ENCODE measurements around the gene MEIS2.

Gene MEIS2

GRCh38 chr15:37112171-37112570 lies 11.8 kb upstream of the MEIS2 start:
- no peak for DNase-seq

GRCh38 chr15:37111427-37111717 lies 11.0 kb upstream of the MEIS2 start:
- DNase-seq = no peak

GRCh38 chr15:37109872-37110572 lies 9.7 kb upstream of the MEIS2 start:
- DNase-seq = no peak

DNA sequence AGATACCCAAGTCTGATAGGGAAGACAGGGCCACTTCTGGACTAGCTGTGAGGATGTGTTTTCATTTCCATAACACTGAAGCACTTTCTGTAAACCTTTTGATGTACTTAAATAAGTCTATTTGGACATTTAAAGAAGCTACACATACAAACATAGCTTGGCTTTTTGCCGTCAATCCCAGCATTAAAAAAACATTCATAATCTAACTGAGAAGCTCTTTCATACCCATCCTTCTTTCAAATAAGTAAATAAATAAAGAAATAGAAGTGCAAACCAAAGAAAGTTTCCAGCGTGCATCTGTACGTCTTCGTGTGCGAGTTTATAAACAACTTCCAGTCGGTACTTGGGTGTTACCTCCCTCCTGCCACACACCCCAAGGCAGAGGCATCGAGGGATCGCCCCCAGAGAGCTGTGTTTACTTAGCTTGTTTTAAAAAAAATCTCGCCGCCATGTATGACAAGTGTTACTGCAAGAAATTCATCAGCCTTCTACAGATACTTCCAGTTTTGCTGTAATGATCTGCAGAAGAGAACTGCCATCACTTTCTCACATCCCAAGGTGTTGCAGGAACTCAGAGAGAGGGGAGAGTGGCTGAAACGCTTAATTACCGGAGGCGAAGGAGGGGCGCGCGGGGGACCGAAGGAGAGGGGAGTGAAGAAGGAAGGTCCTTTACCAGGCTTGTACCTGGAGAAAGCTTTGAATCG lies 9.0 kb upstream of the MEIS2 start:
- DNase-seq = no peak

DNA sequence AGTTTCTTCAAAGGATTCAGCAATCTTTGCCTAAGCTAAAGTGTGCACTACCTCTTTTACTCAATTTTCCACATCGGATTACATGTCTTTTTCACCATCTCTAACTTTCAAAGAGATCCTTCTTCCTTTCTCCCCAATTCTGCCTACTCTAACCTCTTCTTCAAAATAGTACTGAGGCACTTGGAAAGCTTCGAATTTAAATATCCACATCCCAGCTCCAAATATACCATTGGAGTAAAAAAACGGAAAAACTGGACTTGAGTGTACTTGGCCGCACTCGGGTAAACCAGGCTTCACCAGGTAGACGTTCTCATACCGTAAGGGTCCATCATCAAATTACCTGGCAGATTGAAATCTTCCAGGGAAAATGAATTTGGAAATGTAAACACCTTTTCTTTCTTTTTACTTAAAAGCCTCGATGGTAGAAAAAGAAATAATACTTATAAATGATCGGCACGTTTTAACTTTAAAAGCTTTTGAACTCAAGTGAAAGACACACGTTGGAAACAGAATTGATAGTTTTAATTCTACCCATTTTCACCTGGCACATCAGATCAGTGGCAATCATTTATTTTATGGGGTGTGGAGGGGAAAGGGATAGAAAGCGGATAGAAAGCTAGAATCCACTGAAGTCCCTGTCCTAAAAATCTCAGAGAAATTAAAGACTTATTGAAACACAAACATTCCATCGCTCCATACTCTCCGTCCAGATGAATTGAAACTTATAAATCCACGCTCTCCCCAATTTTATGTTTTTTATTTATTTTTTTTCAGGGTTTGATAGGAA lies 8.2 kb upstream of the MEIS2 start:
- DNase-seq = no peak

GRCh38 chr15:37107744-37108380 lies 7.5 kb upstream of the MEIS2 start:
- DNase-seq = no peak

GRCh38 chr15:37107071-37107743 lies 6.9 kb upstream of the MEIS2 start:
- DNase-seq = no peak

DNA sequence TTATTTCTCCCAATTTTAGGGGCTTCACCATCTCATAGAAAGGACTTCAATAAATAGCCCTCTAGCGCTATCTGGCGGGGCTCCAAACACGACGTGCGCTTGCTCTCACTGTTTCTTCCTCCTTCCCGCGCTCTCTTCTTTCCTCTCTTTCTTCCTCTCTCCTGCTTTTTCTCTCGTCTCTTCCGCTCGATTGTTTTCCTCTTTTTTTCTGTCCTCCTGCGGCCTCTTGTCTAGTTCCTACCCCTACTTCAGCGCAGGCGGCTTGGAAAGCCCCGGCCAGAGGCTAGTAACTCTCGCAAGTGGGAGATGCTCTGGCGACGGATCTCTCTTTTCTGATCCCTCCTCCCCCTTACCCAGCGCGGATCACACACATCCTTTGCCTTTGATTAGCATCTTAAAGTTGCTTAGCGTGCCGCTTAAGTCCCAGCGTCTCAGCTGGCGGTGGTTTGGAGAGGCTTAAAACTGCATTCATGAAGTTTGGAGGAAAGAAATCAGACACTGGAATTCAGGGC lies 6.2 kb upstream of the MEIS2 start:
- DNase-seq = no peak

DNA sequence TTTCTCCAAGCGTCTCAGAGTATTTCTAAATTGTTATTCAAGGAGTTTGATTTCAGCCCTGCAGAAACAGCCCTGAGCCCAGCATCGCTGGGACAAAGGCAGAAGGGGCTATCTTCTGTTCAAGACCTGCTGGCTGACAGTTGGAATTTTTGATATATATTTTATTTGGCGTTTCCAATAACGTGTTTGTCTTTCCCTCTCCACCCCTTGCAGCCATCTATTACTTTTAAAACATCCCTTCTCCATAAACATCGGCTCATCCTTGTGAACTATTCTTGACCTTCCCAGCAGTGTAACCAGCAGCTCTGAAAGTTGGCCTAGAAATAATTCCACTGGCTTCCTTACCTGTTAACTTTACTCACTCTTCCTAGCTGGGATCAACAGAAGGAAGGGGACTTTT lies 5.5 kb upstream of the MEIS2 start:
- DNase-seq = no peak

DNA sequence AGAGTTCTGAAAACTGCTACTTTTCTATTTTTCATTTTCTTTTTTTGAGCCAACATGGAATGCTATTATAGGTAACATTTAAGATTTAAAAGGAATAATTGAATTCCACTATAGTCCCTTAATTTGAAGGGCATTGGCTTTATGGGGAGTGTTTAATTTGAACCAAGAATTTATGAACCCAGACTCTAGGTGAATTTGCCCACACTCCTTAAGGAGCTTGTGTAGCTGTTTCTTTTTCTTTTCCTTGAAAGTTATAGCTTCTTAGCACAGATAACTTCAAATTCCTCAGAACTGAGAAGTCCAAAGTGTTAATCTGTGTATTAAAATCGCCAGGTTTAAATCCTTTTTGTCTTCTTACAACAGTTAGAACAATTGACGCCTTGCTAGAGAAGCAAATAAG lies 4.7 kb upstream of the MEIS2 start:
- DNase-seq = no peak

GRCh38 chr15:37104424-37104981 lies 4.2 kb upstream of the MEIS2 start:
- no peak for DNase-seq

GRCh38 chr15:37103475-37104423 lies 3.4 kb upstream of the MEIS2 start:
- DNase-seq = no peak

DNA sequence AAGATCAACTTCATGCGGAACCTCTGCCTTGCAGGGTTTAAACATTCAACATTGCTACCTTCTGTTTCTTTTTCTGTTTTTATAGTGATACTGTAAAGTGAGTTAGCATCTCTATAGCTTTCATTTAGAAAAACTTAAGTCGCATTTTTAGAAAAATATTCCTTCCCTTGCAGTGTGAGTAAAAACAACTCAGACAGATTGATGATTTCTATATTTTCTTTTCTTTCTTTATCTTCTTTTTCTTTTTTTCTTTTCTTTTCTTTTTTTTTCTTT lies 2.8 kb upstream of the MEIS2 start:
- DNase-seq = no peak

- no peak for DNase-seq
These were observed 2.2 kb upstream of the MEIS2 start for GRCh38 chr15:37102305-37103162.

DNA sequence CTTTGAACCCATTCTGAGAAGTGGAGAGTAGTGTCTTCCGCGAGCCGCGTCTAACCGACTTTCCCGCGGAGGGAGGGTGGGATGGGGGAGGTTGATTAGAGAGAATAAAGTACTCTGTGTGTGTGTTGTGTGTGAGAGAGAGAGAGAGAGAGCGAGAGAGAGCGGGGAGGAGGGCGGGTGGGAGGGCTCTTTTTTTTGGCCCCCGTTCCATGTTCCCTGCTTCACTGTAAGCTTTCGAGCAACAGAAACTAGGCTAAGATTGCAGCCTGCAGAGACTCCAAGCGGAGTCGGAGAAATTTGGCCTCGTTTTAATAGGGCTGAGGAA lies 1.6 kb upstream of the MEIS2 start:
- DNase-seq = peak in 1 of 2 experiments; percentile 51

GRCh38 chr15:37100966-37101215 lies 542 bp upstream of the MEIS2 start:
- DNase-seq = no peak

DNA sequence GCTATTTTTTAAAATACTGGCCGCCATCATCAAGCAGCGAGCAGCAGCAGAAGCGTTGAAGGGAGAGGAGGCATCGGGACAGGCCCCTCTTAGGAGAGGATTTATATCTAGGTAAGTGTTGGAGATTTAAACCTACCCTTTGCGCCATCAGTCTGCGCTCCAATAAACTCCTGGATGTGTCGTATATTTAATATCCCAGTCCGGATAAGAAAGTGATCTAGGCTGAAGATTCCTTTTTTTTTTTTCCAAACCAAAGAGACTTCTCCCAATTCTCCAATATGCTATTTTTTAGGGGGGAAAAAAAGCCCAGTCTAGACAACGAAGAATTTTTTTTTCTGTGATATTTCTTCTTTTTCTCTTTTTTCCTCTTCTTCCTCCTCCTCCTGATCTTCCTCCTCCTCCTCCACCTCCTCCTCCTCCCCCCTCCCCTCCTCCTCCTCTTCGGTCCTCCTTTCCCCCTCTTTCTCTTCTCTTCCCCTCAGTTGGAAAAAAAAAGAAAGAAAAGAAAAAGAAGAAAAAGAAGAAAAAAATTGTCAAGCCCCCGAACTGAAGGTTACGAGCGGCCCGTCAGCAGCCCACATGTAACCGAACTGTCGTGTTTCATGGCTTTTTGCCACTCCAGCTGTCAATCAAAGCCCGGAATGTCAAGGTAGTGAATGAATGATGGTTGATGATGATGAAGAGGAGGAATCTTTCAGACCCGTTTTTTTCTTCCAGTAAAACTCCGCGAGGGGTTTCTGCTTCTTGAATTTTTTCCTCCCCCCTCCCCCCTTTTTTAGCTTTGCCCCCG lies 835 bp downstream of the MEIS2 start:
- no peak for DNase-seq

GRCh38 chr15:37098468-37099318 lies 1.7 kb downstream of the MEIS2 start:
- no peak for DNase-seq

Measured in SW 1271 (cell line).